Measurements from ENCODE around the gene CTCFL.

GRCh38 chr20:57558614-57559288, 33.8 kb upstream of the CTCFL start:
- TF ChIP-seq REST (IDR thresholded peaks at IDR 0.05; ENCODE audit: borderline replicate concordance) (no peak), CTCF (IDR thresholded peaks at IDR 0.05; ENCODE audit: poor library complexity, severe bottlenecking) (no peak), EP300 (conservative IDR thresholded peaks at IDR 0.05; ENCODE audit: poor library complexity, severe bottlenecking) (no peak), RAD21 (conservative IDR thresholded peaks at IDR 0.05) (no peak), TAF1 (IDR thresholded peaks at IDR 0.05; ENCODE audit: low read depth) (no peak), MXI1 (conservative IDR thresholded peaks at IDR 0.05; ENCODE audit: poor library complexity, severe bottlenecking) (no peak)

All from neural cell (in vitro differentiated cells).